NB4 (cell line): ENCODE results near the gene CEP68.

ENCODE experiments used
- CTCF ChIP-seq: IDR thresholded peaks from one replicate; pipeline ENCODE4 v1.5.1; 2012; ENCODE audit warnings: low read depth, low read length
- POLR2A ChIP-seq: IDR thresholded peaks from 2 replicates; pipeline ENCODE4 v1.6.1; 2011; ENCODE audit warnings: mild to moderate bottlenecking; ENCODE audit not compliant: insufficient read length; ENCODE audit errors: extremely low read depth

GRCh38 chr2:65033178-65033577 is 23.0 kb upstream of the CEP68 start:
- TF ChIP-seq CTCF (peak; percentile 24), POLR2A (no peak)
